ENCODE data around the gene OSBPL10.
A peak's percentile ranks its signal among the peaks of the same experiment; 100 is the strongest.

OSBPL10 gene

GRCh38 chr3:31725568-31725967, 255.5 kb downstream of the OSBPL10 start:
- no peak for DNase-seq

- peak; percentile 10 for DNase-seq
Observed at GRCh38 chr3:31724651-31725050, 256.4 kb downstream of the OSBPL10 start.

- DNase-seq, result no peak
Observed at GRCh38 chr3:31724116-31724515, 256.9 kb downstream of the OSBPL10 start.

GRCh38 chr3:31723701-31724100, 257.4 kb downstream of the OSBPL10 start:
- no peak for DNase-seq

GRCh38 chr3:31721676-31722075, 259.4 kb downstream of the OSBPL10 start:
- DNase-seq, result no peak

- no peak for DNase-seq
Observed at GRCh38 chr3:31714495-31715280, 266.4 kb downstream of the OSBPL10 start.

GRCh38 chr3:31713816-31714215, 267.2 kb downstream of the OSBPL10 start:
- DNase-seq, result no peak

- DNase-seq, result no peak
Observed at GRCh38 chr3:31710123-31710803, 270.8 kb downstream of the OSBPL10 start.

GRCh38 chr3:31709526-31709925, 271.5 kb downstream of the OSBPL10 start:
- no peak for DNase-seq

- DNase-seq, result no peak
Observed at GRCh38 chr3:31709005-31709404, 272.1 kb downstream of the OSBPL10 start.

GRCh38 chr3:31707286-31707685, 273.8 kb downstream of the OSBPL10 start:
- no peak for DNase-seq

- DNase-seq, result no peak
Observed at GRCh38 chr3:31705736-31706135, 275.3 kb downstream of the OSBPL10 start.

GRCh38 chr3:31704591-31705179, 276.4 kb downstream of the OSBPL10 start:
- DNase-seq, result peak; percentile 41

GRCh38 chr3:31704156-31704555, 276.9 kb downstream of the OSBPL10 start:
- DNase-seq, result no peak

GRCh38 chr3:31701286-31701685, 279.8 kb downstream of the OSBPL10 start:
- DNase-seq, result no peak

GRCh38 chr3:31699309-31699953, 281.6 kb downstream of the OSBPL10 start:
- no peak for DNase-seq

GRCh38 chr3:31696815-31697548, 284.1 kb downstream of the OSBPL10 start:
- DNase-seq, result no peak

GRCh38 chr3:31696009-31696297, 285.1 kb downstream of the OSBPL10 start:
- no peak for DNase-seq

- DNase-seq, result peak; percentile 23
Observed at GRCh38 chr3:31695280-31696008, 285.6 kb downstream of the OSBPL10 start.

- DNase-seq, result no peak
Observed at GRCh38 chr3:31693346-31693745, 287.7 kb downstream of the OSBPL10 start.

GRCh38 chr3:31692751-31693150, 288.3 kb downstream of the OSBPL10 start:
- DNase-seq, result peak; percentile 7

- no peak for DNase-seq
Observed at GRCh38 chr3:31690771-31691170, 290.3 kb downstream of the OSBPL10 start.
